NT2/D1 (cell line): Measurements from ENCODE around the gene KRTAP10-1.

Source experiments
- DNase-seq: peaks from one replicate; pipeline ENCODE4 v3.0.0-alpha.2; 2011; ENCODE audit warnings: low read depth, low spot score
- H3K27me3 ChIP-seq: 2 replicates; pipeline ENCODE4 v1.6.0; 2011; ENCODE audit warnings: mild to moderate bottlenecking; ENCODE audit not compliant: insufficient read length, insufficient read depth
- H3K36me3 ChIP-seq: 2 replicates; pipeline ENCODE4 v1.6.1; 2011; ENCODE audit warnings: mild to moderate bottlenecking, low read length, mixed read lengths; ENCODE audit not compliant: insufficient read depth, insufficient read length
- H3K4me1 ChIP-seq: 2 replicates; pipeline ENCODE4 v1.5.1; 2011; ENCODE audit not compliant: insufficient read depth, insufficient read length
- H3K4me3 ChIP-seq: 2 replicates; pipeline ENCODE4 v1.5.1; 2011; ENCODE audit warnings: low read depth; ENCODE audit not compliant: insufficient read length
- H3K9ac ChIP-seq: 2 replicates; pipeline ENCODE4 v1.6.0; 2011; ENCODE audit warnings: low read depth; ENCODE audit not compliant: insufficient read length
- H3K9me3 ChIP-seq: 2 replicates; pipeline ENCODE4 v1.5.1; 2011; ENCODE audit warnings: mild to moderate bottlenecking, low read length; ENCODE audit not compliant: insufficient read depth
- SUZ12 ChIP-seq: IDR thresholded peaks from 2 replicates; pipeline ENCODE4 v1.6.1; 2011; ENCODE audit not compliant: insufficient read length, insufficient read depth; ENCODE audit errors: extremely low read depth
- YY1 ChIP-seq: IDR thresholded peaks from 2 replicates; pipeline ENCODE4 v1.6.1; 2011; ENCODE audit not compliant: insufficient read length, insufficient read depth
- ZNF274 ChIP-seq: IDR thresholded peaks from 2 replicates; pipeline ENCODE4 v1.6.1; 2011; ENCODE audit warnings: mild to moderate bottlenecking, low read depth, low read length

Gene KRTAP10-1

DNA sequence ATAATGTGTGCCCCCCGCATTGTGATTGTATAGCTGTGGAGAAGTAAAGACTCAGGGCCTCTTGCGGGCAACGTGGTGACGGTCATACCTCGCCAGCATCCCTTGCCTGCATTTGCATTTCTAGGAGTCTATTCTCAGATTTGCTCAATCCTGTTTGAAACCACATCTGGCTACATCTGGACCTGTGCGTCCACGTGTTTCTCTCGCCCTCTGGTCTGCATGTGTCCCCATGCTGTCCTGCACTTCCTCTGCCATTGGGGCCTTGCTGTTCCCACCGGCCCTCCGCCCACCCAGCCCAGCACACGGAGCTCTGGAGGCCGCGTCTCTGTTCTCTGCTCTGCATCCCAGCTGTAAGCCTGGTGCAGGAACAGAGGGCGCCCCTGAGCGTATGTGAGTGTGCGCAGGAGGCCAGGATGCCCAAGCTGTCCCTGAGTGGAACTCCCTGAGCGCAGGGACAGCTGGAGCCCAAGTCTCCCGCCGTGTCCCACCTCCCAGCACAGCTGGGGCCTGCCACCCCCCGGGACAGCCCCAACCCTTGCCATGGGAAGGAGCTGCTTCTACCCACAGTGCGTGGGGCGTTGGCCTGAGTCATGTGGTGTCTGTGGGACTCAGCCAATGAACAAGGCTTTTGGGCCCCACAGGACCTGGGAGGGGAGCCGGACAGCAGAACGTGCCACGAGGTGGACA, 9.7 kb upstream of the KRTAP10-1 start:
- Histone ChIP-seq H3K4me3 (no peak overlapping the region), H3K27me3 (no peaks in the 10 kb centered on the region), H3K9ac (no peak overlapping the region), H3K36me3 (no peaks in the 10 kb centered on the region), H3K4me1 (peaks cover 27% of the 10 kb centered on the region), H3K9me3 (peaks cover 16% of the 10 kb centered on the region)
- no peak for DNase-seq
- TF ChIP-seq SUZ12, result no peak
- no peak for TF ChIP-seq YY1
- no peak for TF ChIP-seq ZNF274

DNA sequence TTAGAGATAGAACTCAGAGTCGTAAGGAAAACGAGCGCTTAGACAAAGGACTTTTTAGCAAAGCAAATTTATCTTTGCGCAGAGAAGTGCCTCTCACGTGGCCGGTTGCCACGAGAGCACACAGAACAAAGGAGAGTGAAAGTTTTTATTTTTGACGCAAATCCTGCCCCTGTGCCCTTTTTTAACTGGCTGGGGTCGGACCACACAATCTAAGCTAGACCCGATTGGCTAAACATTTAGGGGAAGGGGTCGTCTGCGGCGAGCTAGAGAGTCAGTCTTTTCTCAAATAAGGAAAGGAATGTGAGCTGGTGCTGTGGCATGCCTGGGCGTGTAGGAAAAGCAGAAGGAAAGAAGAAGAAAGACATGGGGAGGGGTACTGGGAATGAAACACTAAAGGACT, 8.9 kb upstream of the KRTAP10-1 start:
- peak; percentile 25 for DNase-seq
- TF ChIP-seq ZNF274 (no peak), SUZ12 (no peak), YY1 (no peak)
- no peak overlapping the region for H3K4me3 ChIP-seq
- no peaks in the 10 kb centered on the region for H3K27me3 ChIP-seq
- peaks cover 27% of the 10 kb centered on the region for H3K4me1 ChIP-seq
- H3K9ac ChIP-seq, result no peak overlapping the region
- peaks cover 16% of the 10 kb centered on the region for H3K9me3 ChIP-seq
- no peaks in the 10 kb centered on the region for H3K36me3 ChIP-seq

- no peak for TF ChIP-seq ZNF274
- TF ChIP-seq SUZ12, result no peak
- TF ChIP-seq YY1, result no peak
- H3K36me3 ChIP-seq, result no peaks in the 10 kb centered on the region
- no peaks in the 10 kb centered on the region for H3K27me3 ChIP-seq
- peaks cover 27% of the 10 kb centered on the region for H3K4me1 ChIP-seq
- DNase-seq, result no peak
- no peak overlapping the region for H3K9ac ChIP-seq
- H3K4me3 ChIP-seq, result no peak overlapping the region
- peaks cover 21% of the 10 kb centered on the region for H3K9me3 ChIP-seq
Observed at GRCh38 chr21:44548381-44548780, 8.4 kb upstream of the KRTAP10-1 start.

GRCh38 chr21:44547656-44548331, 7.8 kb upstream of the KRTAP10-1 start:
- Histone ChIP-seq H3K4me3 (no peak overlapping the region), H3K36me3 (no peaks in the 10 kb centered on the region), H3K9ac (no peak overlapping the region), H3K9me3 (peaks cover 27% of the 10 kb centered on the region), H3K4me1 (peaks cover 24% of the 10 kb centered on the region), H3K27me3 (no peaks in the 10 kb centered on the region)
- TF ChIP-seq ZNF274, result no peak
- TF ChIP-seq SUZ12, result no peak
- no peak for DNase-seq

GRCh38 chr21:44544566-44544965, 4.6 kb upstream of the KRTAP10-1 start:
- Histone ChIP-seq H3K36me3 (no peaks in the 10 kb centered on the region), H3K4me1 (peaks cover 12% of the 10 kb centered on the region), H3K9ac (no peak overlapping the region), H3K4me3 (no peak overlapping the region), H3K27me3 (no peaks in the 10 kb centered on the region), H3K9me3 (peaks cover 38% of the 10 kb centered on the region)
- TF ChIP-seq ZNF274, result no peak
- TF ChIP-seq SUZ12, result no peak
- no peak for TF ChIP-seq YY1
- no peak for DNase-seq

DNA sequence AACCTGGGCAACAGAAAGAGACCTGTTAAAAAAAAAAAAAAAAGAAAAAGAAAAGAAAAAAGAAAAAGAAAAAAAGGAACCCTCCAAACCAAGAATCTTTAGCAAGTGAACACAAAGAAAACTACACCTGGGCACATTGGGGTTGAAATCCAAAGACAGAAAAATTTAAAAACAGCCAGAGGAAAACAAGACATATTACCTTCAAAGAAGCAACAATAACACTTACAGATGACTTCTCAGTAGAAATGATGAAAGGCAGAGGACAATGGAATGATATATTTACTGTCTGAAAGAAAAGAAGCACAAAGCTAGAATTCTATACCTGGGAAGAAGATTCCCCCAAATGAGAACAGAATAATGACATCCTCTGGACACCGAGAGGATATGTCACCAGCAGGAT, 2.7 kb upstream of the KRTAP10-1 start:
- peaks cover 38% of the 10 kb centered on the region for H3K9me3 ChIP-seq
- H3K36me3 ChIP-seq, result no peaks in the 10 kb centered on the region
- no peak for TF ChIP-seq ZNF274
- no peak for TF ChIP-seq YY1
- TF ChIP-seq SUZ12, result no peak
- no peak for DNase-seq
- H3K9ac ChIP-seq, result no peak overlapping the region
- no peaks in the 10 kb centered on the region for H3K27me3 ChIP-seq
- H3K4me1 ChIP-seq, result peaks cover 7% of the 10 kb centered on the region
- no peak overlapping the region for H3K4me3 ChIP-seq

GRCh38 chr21:44540741-44541288, 820 bp upstream of the KRTAP10-1 start:
- DNase-seq, result no peak
- Histone ChIP-seq H3K4me1 (peaks cover 7% of the 10 kb centered on the region), H3K27me3 (no peaks in the 10 kb centered on the region), H3K36me3 (no peaks in the 10 kb centered on the region), H3K9ac (no peak overlapping the region), H3K9me3 (peaks cover 27% of the 10 kb centered on the region), H3K4me3 (no peak overlapping the region)
- TF ChIP-seq SUZ12, result no peak
- TF ChIP-seq ZNF274, result no peak
- TF ChIP-seq YY1, result no peak
